Left ventricle myocardium inferior (tissue), 1 donor: Measurements from ENCODE around the gene ADA. TPM values are rescaled to one million over a fixed set of nuclear protein-coding genes. Genes with fewer than 3 reads are reported as not detected.

Experiments used
- DNase-seq: peaks from one replicate; pipeline ENCODE4 v3.0.0-alpha.2; 2020
- H3K27ac ChIP-seq: fragments of 200-600 bp; replicated peaks from 2 replicates; pipeline ENCODE4 v1.8.0; 2021
- H3K27me3 ChIP-seq: fragments of 200-600 bp; 2 replicates; pipeline ENCODE4 v1.8.0; 2021; ENCODE audit warnings: low read depth
- H3K36me3 ChIP-seq: fragments of 200-600 bp; 2 replicates; pipeline ENCODE4 v1.8.0; 2021
- H3K4me1 ChIP-seq: fragments of 200-600 bp; 2 replicates; pipeline ENCODE4 v1.8.0; 2021
- H3K4me3 ChIP-seq: fragments of 200-600 bp; 2 replicates; pipeline ENCODE4 v1.8.0; 2021; ENCODE audit warnings: mild to moderate bottlenecking, moderate library complexity
- H3K9me3 ChIP-seq: fragments of 200-600 bp; replicated peaks from 2 replicates; pipeline ENCODE4 v1.8.0; 2021
- CTCF ChIP-seq: fragments of 200-600 bp; IDR thresholded peaks from 2 replicates; pipeline ENCODE4 v1.8.0; 2021; ENCODE audit warnings: antibody characterized with exemption, mild to moderate bottlenecking, borderline replicate concordance
- intact Hi-C: fragments of 100-400 bp; cut with micrococcal nuclease; formaldehyde crosslinking; loops from one replicate; pipeline ENCODE4 v1.11.0; 2022
- total RNA-seq: library from RNA; stranded (reverse); fragmentation: NEBNext Ultra II Directional; extraction: Animal tissue kit (Norgen Biotek cat#: 25700); gene quantifications from one replicate; pipeline ENCODE4 v1.2.1, GENCODE V29; 2021
- donor health status: DM: no; HTN: yes; CAD: no; lungs with severe emphysema.

Gene ADA
- total RNA-seq, 1 donor from 2014 or later = 6.7 TPM

GRCh38 chr20:44649976-44650375 is 1.5 kb downstream of the ADA start:
- DNase-seq = no peak
- Histone ChIP-seq H3K27me3 (no peaks in the 10 kb centered on the region), H3K9me3 (no peaks in the 10 kb centered on the region), H3K4me3 (peak overlapping the region; percentile 80), H3K36me3 (no peaks in the 10 kb centered on the region), H3K27ac (peak overlapping the region; percentile 95), H3K4me1 (peaks cover 76% of the 10 kb centered on the region)
- no peak for TF ChIP-seq CTCF
- intact Hi-C loops = no loop called here

- H3K36me3 ChIP-seq = no peaks in the 10 kb centered on the region
- H3K9me3 ChIP-seq = no peaks in the 10 kb centered on the region
- peak overlapping the region; percentile 36 for H3K27ac ChIP-seq
- no peaks in the 10 kb centered on the region for H3K27me3 ChIP-seq
- DNase-seq = no peak
- H3K4me3 ChIP-seq = peak overlapping the region; percentile 80
- peaks cover 84% of the 10 kb centered on the region for H3K4me1 ChIP-seq
- TF ChIP-seq CTCF = no peak
- intact Hi-C loops = no loop called here
Observed at GRCh38 chr20:44649126-44649525, 2.4 kb downstream of the ADA start.

DNA sequence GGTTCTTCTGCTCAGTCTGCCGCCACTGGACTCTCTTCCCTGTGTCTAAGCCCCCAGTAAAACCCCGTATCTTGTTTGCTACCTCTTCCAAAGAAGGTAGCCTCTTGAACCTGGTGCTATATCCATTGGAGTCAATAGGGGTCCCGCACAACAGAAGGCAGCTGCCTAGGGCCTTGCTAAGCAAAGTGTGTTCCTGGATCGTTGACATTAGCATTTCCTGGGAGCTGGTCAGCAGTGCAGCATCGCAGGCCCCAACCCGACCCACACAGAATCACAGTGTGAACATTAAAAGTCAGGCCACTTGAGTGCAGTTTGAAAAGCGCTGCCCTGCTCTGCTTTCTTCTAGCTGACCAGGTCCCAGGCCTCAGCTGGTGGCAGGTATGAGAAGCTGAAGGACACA is 2.9 kb downstream of the ADA start:
- Histone ChIP-seq H3K36me3 (no peaks in the 10 kb centered on the region), H3K4me3 (peak overlapping the region; percentile 80), H3K27me3 (no peaks in the 10 kb centered on the region), H3K4me1 (peaks cover 90% of the 10 kb centered on the region), H3K27ac (peak overlapping the region; percentile 36), H3K9me3 (no peaks in the 10 kb centered on the region)
- no peak for DNase-seq
- intact Hi-C loops = no loop called here
- TF ChIP-seq CTCF = no peak

GRCh38 chr20:44648068-44648467 is 3.4 kb downstream of the ADA start:
- Histone ChIP-seq H3K4me1 (peaks cover 91% of the 10 kb centered on the region), H3K4me3 (no peak overlapping the region), H3K27ac (no peak overlapping the region), H3K27me3 (no peaks in the 10 kb centered on the region), H3K36me3 (no peaks in the 10 kb centered on the region), H3K9me3 (no peaks in the 10 kb centered on the region)
- DNase-seq = no peak
- intact Hi-C loops = no loop called here
- TF ChIP-seq CTCF = no peak

DNA sequence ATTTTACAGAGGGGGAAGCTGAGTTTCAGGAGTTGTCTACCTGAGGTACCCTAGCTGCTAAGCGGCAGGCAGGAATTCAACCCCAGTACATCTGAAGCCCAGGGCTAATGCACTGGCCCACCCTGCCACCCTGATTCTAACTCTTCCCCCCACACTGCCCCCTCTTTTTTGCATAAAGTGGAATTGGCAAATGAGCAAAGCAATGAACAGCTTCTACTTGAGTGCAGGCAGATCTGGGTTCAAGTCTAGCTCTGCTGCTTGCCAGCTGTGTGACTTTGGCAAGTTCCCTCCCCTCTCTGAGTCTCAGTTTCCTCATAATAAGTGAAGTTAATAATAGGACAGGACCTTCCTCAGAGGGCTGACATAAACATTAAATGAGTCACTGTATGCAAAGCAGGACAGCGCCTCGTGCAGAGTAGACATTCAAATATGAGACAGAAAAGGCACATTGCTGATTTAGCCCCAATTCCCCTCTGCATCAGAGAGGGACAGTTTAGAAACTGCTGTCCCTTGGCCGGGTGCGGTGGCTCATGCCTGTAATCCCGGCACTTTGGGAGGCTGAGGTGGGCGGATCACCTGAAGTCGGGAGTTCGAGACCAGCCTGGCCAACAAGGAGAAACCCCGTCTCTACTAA is 4.7 kb downstream of the ADA start:
- no peak for TF ChIP-seq CTCF
- Histone ChIP-seq H3K27ac (peak overlapping the region; percentile 66), H3K9me3 (no peaks in the 10 kb centered on the region), H3K36me3 (no peaks in the 10 kb centered on the region), H3K27me3 (no peaks in the 10 kb centered on the region), H3K4me3 (no peak overlapping the region), H3K4me1 (peaks cover 95% of the 10 kb centered on the region)
- no peak for DNase-seq
- intact Hi-C loops = no loop called here
